K562 treated with DMSO at 1 percent for 4 hours (cell line): ENCODE data around the gene SLC39A8. TPM values are rescaled to one million over a fixed set of nuclear protein-coding genes. Genes with fewer than 3 reads are reported as not detected.

Source experiments
- total RNA-seq: library from RNA; unstranded; fragments of 300-600 nt; gene quantifications from 2 replicates; pipeline ENCODE4 v1.2.3, GENCODE V29; 2022; ENCODE audit not compliant: insufficient read depth

Gene SLC39A8
- total RNA-seq, result 18.5 and 23.0 TPM in 2 replicates

DNA sequence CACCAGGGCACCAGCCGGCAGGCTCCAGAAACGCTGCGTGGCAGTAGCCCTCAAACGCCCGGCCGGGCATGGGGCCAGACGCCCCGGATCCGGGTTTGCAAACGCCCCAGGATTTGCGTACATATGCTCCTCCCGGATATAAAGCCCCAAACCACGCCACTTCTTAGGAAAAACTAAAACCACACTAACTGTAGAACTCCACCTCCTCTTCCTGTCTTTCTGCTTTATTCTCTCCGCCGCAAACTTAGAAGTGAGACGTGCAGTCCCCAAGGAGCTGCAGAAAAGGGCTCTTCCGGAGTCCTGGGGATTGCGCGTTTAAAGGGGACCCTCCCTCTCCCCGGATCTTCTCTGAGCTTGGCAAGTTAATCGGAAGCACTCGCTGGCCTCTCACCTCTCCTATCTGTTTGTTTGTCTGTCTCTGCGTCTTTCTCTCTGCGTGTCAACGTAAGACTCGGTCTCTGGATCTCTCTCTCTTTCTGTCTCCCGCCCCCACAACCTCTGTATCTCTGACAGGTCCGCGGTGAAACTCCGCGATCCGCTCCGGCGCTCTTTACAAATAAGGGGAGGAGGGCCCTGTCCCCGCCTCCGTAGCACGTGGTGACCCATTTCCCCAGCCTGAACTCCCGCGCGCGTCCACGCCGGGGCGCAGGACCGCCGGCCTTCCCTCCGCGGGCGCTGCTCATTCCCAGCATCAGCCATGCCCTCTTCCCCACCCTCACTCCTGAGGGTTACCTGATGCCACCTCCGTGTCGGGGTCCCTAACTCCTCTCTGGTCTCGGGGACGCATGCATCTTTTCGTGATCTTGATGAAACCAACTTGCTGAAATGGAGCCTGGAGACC lies at the start of gene SLC39A8:
Gene SLC39A8, minus strand, starts transcription at position 529 of the 841 bp plus-strand sequence. CDS start 820 bp downstream, outside the sequence.

Other genes starting within 250 kb of the SLC39A8 start
- gene NFKB1, start 155.9 kb upstream of the SLC39A8 start, total RNA-seq, result 5.3 and 11.5 TPM in 2 replicates